SU-DHL-6 (cell line): ENCODE measurements around the gene CCDC107.

Experiments
- CTCF ChIP-seq: fragments of 200-600 bp; sonication (generic); IDR thresholded peaks from one replicate; pipeline ENCODE4 v1.5.1; 2017; ENCODE audit warnings: antibody characterized with exemption, mild to moderate bottlenecking, low read length, moderate library complexity; ENCODE audit not compliant: insufficient read depth, poor library complexity, severe bottlenecking
- EZH2phosphoT487 ChIP-seq: fragments of 200-600 bp; sonication (generic), shearing (Covaris generic); conservative IDR thresholded peaks from 2 replicates; pipeline ENCODE4 v1.6.1; 2018; ENCODE audit warnings: mild to moderate bottlenecking, antibody characterized with exemption, low read length, moderate library complexity, mixed read lengths

GRCh38 chr9:35661756-35662350 lies 3.8 kb downstream of the CCDC107 start:
- no peak for TF ChIP-seq CTCF
- no peak for TF ChIP-seq EZH2phosphoT487
